HepG2 (cell line): Measurements from ENCODE around the gene SMIM12. TPM values are rescaled to one million over a fixed set of nuclear protein-coding genes. Genes with fewer than 3 reads are reported as not detected.

Experiments
- ATAC-seq: fragments of 200-7000 bp; cut with Tn5 transposase; 3 replicates; pipeline ENCODE4 v1.9.1; 2020; ENCODE audit warnings: mild to moderate bottlenecking, moderate library complexity
- BruUV-seq: library from RNA; stranded (reverse); fragments of 400-500 nt; replicated peaks from 2 replicates; lab custom pipeline; 2021; lab: Mats Ljungman, UMichigan
- CTCF ChIA-PET: fragments of 300-600 bp; formaldehyde crosslinking; extraction: SDS; loops from one replicate; lab custom pipeline; 2021; ENCODE audit warnings: low total read pairs, inconsistent platforms, low intra/inter-chr PET ratio; lab: Yijun Ruan, JAX
- POLR2A ChIA-PET: fragments of 350-600 bp; sonication (Branson Sonifier 250); formaldehyde crosslinking; loops from one replicate; lab custom pipeline; 2020; ENCODE audit warnings: antibody characterized with exemption, inconsistent platforms; lab: Yijun Ruan, JAX
- DNase-seq: peaks from one replicate; pipeline ENCODE4 v3.0.0-alpha.2; 2015; ENCODE audit warnings: low spot score
- FAIRE-seq: peaks from 3 replicates; lab custom pipeline; 2011; peaks lifted over from hg19 to GRCh38; lab: Jason Lieb, UNC
- H2AFZ ChIP-seq: one replicate; pipeline ENCODE4 v1.6.1; 2011; ENCODE audit warnings: low read length, inconsistent platforms
- H3K27ac ChIP-seq: fragments of 300-600 bp; 3 replicates; pipeline ENCODE4 v1.8.0; 2011; ENCODE audit warnings: mixed run types, mild to moderate bottlenecking, mixed read lengths, low read length, inconsistent platforms; ENCODE audit not compliant: insufficient read depth; ENCODE audit errors: extremely low read length
- H3K27me3 ChIP-seq, 2 experiments: fragments of 200-600 bp in 1 of 2; 2 replicates in 1 of 2; 3 replicates in 1 of 2; pipeline versions ENCODE4 v1.6.0 to v1.8.0; 2011; ENCODE audit warnings: low read length in 2 of 2, mild to moderate bottlenecking in 2 of 2, moderate library complexity in 2 of 2, inconsistent platforms in 1 of 2; ENCODE audit not compliant: insufficient read depth in 2 of 2, control insufficient read depth in 1 of 2
- H3K36me3 ChIP-seq, 2 experiments: fragments of 200-600 bp in 1 of 2; replicated peaks in 1 of 2; 2 replicates in 1 of 2; 3 replicates in 1 of 2; pipeline versions ENCODE4 v1.5.1 to v1.8.0; 2011; ENCODE audit warnings: low read length in 2 of 2, inconsistent platforms in 1 of 2; ENCODE audit not compliant: insufficient read depth in 2 of 2, control insufficient read depth in 1 of 2
- H3K4me1 ChIP-seq: 2 replicates; pipeline ENCODE4 v1.5.1; 2012; ENCODE audit warnings: low read length, inconsistent platforms; ENCODE audit not compliant: insufficient read depth
- H3K4me2 ChIP-seq: 2 replicates; pipeline ENCODE4 v1.6.0; 2011; ENCODE audit warnings: low read depth, low read length, inconsistent platforms
- H3K4me3 ChIP-seq, 3 experiments: fragments of 200-600 bp in 1 of 3; sonication (generic), shearing (Covaris generic) in 1 of 3; replicated peaks in 1 of 3; 2 replicates each; pipeline ENCODE4 v1.5.1; 2011 to 2016; ENCODE audit warnings: low read length in 3 of 3, inconsistent platforms in 2 of 3, low read depth in 2 of 3, mild to moderate bottlenecking in 2 of 3, control low read depth in 1 of 3, mixed read lengths in 1 of 3; ENCODE audit not compliant: insufficient read depth in 1 of 3
- H3K79me2 ChIP-seq: one replicate; pipeline ENCODE4 v1.6.1; 2011; ENCODE audit warnings: low read length, inconsistent platforms; ENCODE audit not compliant: insufficient read depth
- H3K9ac ChIP-seq: 2 replicates; pipeline ENCODE4 v1.6.0; 2011; ENCODE audit warnings: mild to moderate bottlenecking, low read depth, low read length, inconsistent platforms; ENCODE audit not compliant: insufficient read depth
- H3K9me3 ChIP-seq: 2 replicates; pipeline ENCODE4 v1.5.1; 2012; ENCODE audit warnings: mild to moderate bottlenecking, low read length
- H4K20me1 ChIP-seq: 2 replicates; pipeline ENCODE4 v1.6.0; 2011; ENCODE audit warnings: inconsistent platforms, mild to moderate bottlenecking, low read length, moderate library complexity; ENCODE audit not compliant: insufficient read depth
- ATF6 ChIP-seq: sonication (generic); formaldehyde crosslinking; conservative IDR thresholded peaks from 2 replicates; pipeline ENCODE4 v1.4.0; 2020; ENCODE audit warnings: missing genetic modification reagents
- BORCS8-MEF2B ChIP-seq: sonication (generic); formaldehyde crosslinking; IDR thresholded peaks from 2 replicates; pipeline ENCODE4 v1.8.0; 2022; ENCODE audit warnings: mild to moderate bottlenecking, missing genetic modification reagents
- CREM ChIP-seq, 2 experiments: sonication (generic) in 1 of 2; formaldehyde crosslinking in 1 of 2; IDR thresholded peaks; 2 replicates each; pipeline versions ENCODE4 v1.4.0 to v1.6.1; 2016 to 2020; ENCODE audit warnings: antibody characterized with exemption in 1 of 2, mild to moderate bottlenecking in 1 of 2, missing genetic modification reagents in 1 of 2
- ELF4 ChIP-seq: sonication (generic); formaldehyde crosslinking; IDR thresholded peaks from 2 replicates; pipeline ENCODE4 v1.5.0; 2020; ENCODE audit warnings: missing genetic modification reagents, mild to moderate bottlenecking, moderate library complexity, borderline replicate concordance
- GMEB2 ChIP-seq: IDR thresholded peaks from 2 replicates; pipeline ENCODE4 v1.6.1; 2016; ENCODE audit warnings: missing biosample characterization, missing genetic modification reagents, low read depth
- HMG20A ChIP-seq: IDR thresholded peaks from 2 replicates; pipeline ENCODE4 v1.6.1; 2016; ENCODE audit warnings: borderline replicate concordance
- XRCC5 ChIP-seq: fragments of 200-400 bp; formaldehyde crosslinking; optimal IDR thresholded peaks from 2 replicates; pipeline ENCODE3; 2017; ENCODE audit warnings: mild to moderate bottlenecking, low read length
- ZBTB38 ChIP-seq: sonication (generic); formaldehyde crosslinking; IDR thresholded peaks from 2 replicates; pipeline ENCODE4 v1.5.1; 2020; ENCODE audit warnings: mild to moderate bottlenecking, missing genetic modification reagents
- ZNF224 ChIP-seq: sonication (generic); formaldehyde crosslinking; IDR thresholded peaks from 2 replicates; pipeline ENCODE4 v1.5.0; 2020; ENCODE audit warnings: mild to moderate bottlenecking, missing genetic modification reagents
- ZNF704 ChIP-seq: sonication (generic); formaldehyde crosslinking; IDR thresholded peaks from 2 replicates; pipeline ENCODE4 v1.8.1; 2023; ENCODE audit warnings: mild to moderate bottlenecking, inconsistent platforms, moderate library complexity, missing genetic modification reagents, borderline replicate concordance
- WGBS: methylation state at CpG from one replicate; pipeline ENCODE4 v1.1.6; 2017; ENCODE audit warnings: low lambda C conversion rate; 5-methylcytosine and 5-hydroxymethylcytosine counted together
- in situ Hi-C: cut with HindIII; loops from 2 replicates; pipeline ENCODE4 v1.10.0; 2017; ENCODE audit warnings: low pct_unique_long_range_greater_than_20kb; ENCODE audit not compliant: extremely low pct_ligation_motif_present
- intact Hi-C: fragments of 100-400 bp; cut with micrococcal nuclease; formaldehyde crosslinking; loops from one replicate; pipeline ENCODE4 v1.10.0; 2022; ENCODE audit not compliant: unreplicated experiment
- polyA plus RNA-seq, 8 experiments: library from polyadenylated mRNA; depleted of rRNA in 3 of 8; stranded (reverse) in 7 of 8; unstranded in 1 of 8; fragments of >200 nt; fragmentation: Illumina TruSeq in 4 of 8; extraction: Trizol in 4 of 8; gene quantifications; 2 replicates each; pipeline versions ENCODE4 v1.2.1 to v1.2.3, GENCODE V29; 2011 to 2016; ENCODE audit warnings: low read depth in 4 of 8, missing spikeins in 1 of 8, mixed read lengths in 1 of 8; ENCODE audit not compliant: insufficient read depth in 1 of 8
- total RNA-seq, 5 experiments: library from RNA; depleted of rRNA; stranded (reverse); fragments of >200 nt; fragmentation: Illumina TruSeq; extraction: Trizol; gene quantifications; 2 replicates each; pipeline ENCODE4 v1.2.3, GENCODE V29; 2016; ENCODE audit warnings: low read depth in 1 of 5

Gene SMIM12
- total and polyA plus RNA-seq, 2 of the 13 experiments (the other 11 are each of a cell fraction or from before 2014, with no cell fraction given), result 20.1 to 41.3 TPM

GRCh38 chr1:34843392-34844251 is 15.9 kb downstream of the SMIM12 start:
- no peaks in the 10 kb centered on the region for H3K36me3 ChIP-seq
- no peaks in the 10 kb centered on the region; the same call in 1 of the 2 replicates for H4K20me1 ChIP-seq
- no peak overlapping the region for H3K27ac ChIP-seq
- no peak for FAIRE-seq
- H3K27me3 ChIP-seq, result peaks cover 1 to 6% of the 10 kb centered on the region in 2 experiments; a peak in 1 of 5 replicates
- no peak overlapping the region for H3K9ac ChIP-seq
- no peak for ATAC-seq
- TF ChIP-seq BORCS8-MEF2B (CRISPR knock-in tag) (no peak), CREM (IDR thresholded peaks at IDR 0.05) (no peak), CREM (CRISPR knock-in tag; IDR thresholded peaks at IDR 0.05) (no peak), ZNF224 (CRISPR knock-in tag) (no peak), ATF6 (CRISPR knock-in tag) (no peak), XRCC5 (no peak), HMG20A (CRISPR knock-in tag) (no peak), ZNF704 (CRISPR knock-in tag) (no peak), GMEB2 (CRISPR knock-in tag) (no peak), ELF4 (CRISPR knock-in tag) (no peak), ZBTB38 (CRISPR knock-in tag) (no peak)
- TF ChIP-seq, all 625 proteins: peak for 0
- no peaks in the 10 kb centered on the region for H3K79me2 ChIP-seq
- no peak for DNase-seq
- no peaks in the 10 kb centered on the region for H3K9me3 ChIP-seq
- in situ Hi-C loops (no loop called here), intact Hi-C loops (no loop called here)
- no TSS peak for BruUV-seq
- H3K4me2 ChIP-seq, result no peak overlapping the region
- H2AFZ ChIP-seq, result no peak overlapping the region
- ChIA-PET POLR2A (interaction anchor here (0.6 to 2.5 kb wide), 4 partner anchors 16 to 1656 kb away, joined by 3 to 13 read pairs (median 3); partner anchors contain the start of gene SMIM12), CTCF (no interaction called here)
- H3K4me1 ChIP-seq, result peaks cover 51% of the 10 kb centered on the region
- no peak overlapping the region for H3K4me3 ChIP-seq
- WGBS, result 67% methylated on average over 12 of the region's 14 CpGs
